B cell (primary cell): ENCODE measurements around the gene DLX6. TPM values are rescaled to one million over a fixed set of nuclear protein-coding genes. Genes with fewer than 3 reads are reported as not detected.

Source experiments
- ATAC-seq: fragments of 200-7000 bp; cut with Tn5 transposase; one replicate; pipeline ENCODE4 v1.10.0; 2021; ENCODE audit warnings: low read depth, mild to moderate bottlenecking, moderate number of reproducible peaks, moderate library complexity
- CTCF ChIA-PET: fragments of 350-600 bp; sonication (Branson Sonifier 250); formaldehyde crosslinking; loops from one replicate; lab custom pipeline; 2021; ENCODE audit warnings: antibody characterized with exemption, inconsistent platforms; lab: Charles Lee
- POLR2A ChIA-PET: fragments of 350-600 bp; sonication (Branson Sonifier 250); formaldehyde crosslinking; loops from one replicate; lab custom pipeline; 2021; ENCODE audit warnings: antibody characterized with exemption; lab: Charles Lee
- DNase-seq: peaks from one replicate; pipeline ENCODE4 v3.0.0; 2013
- H2AFZ ChIP-seq: 2 replicates; pipeline ENCODE4 v1.6.1; 2012; ENCODE audit warnings: mild to moderate bottlenecking, low read depth, low read length; ENCODE audit not compliant: insufficient read depth, poor library complexity, severe bottlenecking
- H3K27ac ChIP-seq, 2 donors: 1 replicate in 1 of 2; 2 replicates in 1 of 2; pipeline ENCODE4 v1.5.1; 2012 to 2013; ENCODE audit warnings: low read length in 2 of 2, mild to moderate bottlenecking in 2 of 2, moderate library complexity in 1 of 2
- H3K27me3 ChIP-seq, 4 experiments: fragments of 200-600 bp in 1 of 4; sonication (generic) in 1 of 4; replicated peaks in 1 of 4; 1 replicate in 2 of 4; 2 replicates in 2 of 4; pipeline versions ENCODE4 v1.6.1 to v1.7.0; 2013 to 2016; ENCODE audit warnings: low read length in 3 of 4, mild to moderate bottlenecking in 2 of 4, mixed read lengths in 1 of 4, moderate library complexity in 1 of 4; ENCODE audit not compliant: insufficient read depth in 4 of 4, control insufficient read depth in 3 of 4; ENCODE audit errors: control extremely low read depth in 1 of 4
- H3K36me3 ChIP-seq, 2 experiments: replicated peaks in 1 of 2; 1 replicate in 1 of 2; 2 replicates in 1 of 2; pipeline versions ENCODE4 v1.6.1 to v1.7.1; 2013; ENCODE audit warnings: low read length in 1 of 2; ENCODE audit not compliant: insufficient read depth in 2 of 2, control insufficient read depth in 1 of 2; ENCODE audit errors: control extremely low read depth in 1 of 2, extremely low read depth in 1 of 2
- H3K4me1 ChIP-seq, 2 donors: fragments of 200-600 bp in 1 of 2; sonication (generic) in 1 of 2; 1 replicate in 1 of 2; 2 replicates in 1 of 2; pipeline versions ENCODE4 v1.5.1 to v1.6.1; 2013 to 2017; ENCODE audit warnings: low read length in 2 of 2; ENCODE audit not compliant: control insufficient read depth in 2 of 2, insufficient read depth in 2 of 2
- H3K4me2 ChIP-seq: replicated peaks from 2 replicates; pipeline ENCODE3; 2012; ENCODE audit warnings: mild to moderate bottlenecking, low read depth, low read length; ENCODE audit not compliant: poor library complexity, severe bottlenecking
- H3K4me3 ChIP-seq, 5 experiments: fragments of 200-600 bp in 1 of 5; sonication (generic) in 1 of 5; 1 replicate in 3 of 5; 2 replicates in 2 of 5; pipeline versions ENCODE4 v1.5.1 to v1.7.0; 2011 to 2016; ENCODE audit warnings: low read length in 4 of 5, mild to moderate bottlenecking in 4 of 5, low read depth in 2 of 5, control low read depth in 1 of 5, moderate library complexity in 1 of 5; ENCODE audit not compliant: insufficient read depth in 1 of 5; ENCODE audit errors: control extremely low read depth in 1 of 5, extremely low read depth in 1 of 5
- H3K79me2 ChIP-seq: fragments of 200-600 bp; sonication (generic); one replicate; pipeline ENCODE4 v1.6.0; 2016; ENCODE audit warnings: low read length; ENCODE audit not compliant: control insufficient read depth, insufficient read depth
- H3K9ac ChIP-seq: fragments of 200-600 bp; sonication (generic); 2 replicates; pipeline ENCODE4 v1.6.1; 2017; ENCODE audit warnings: mild to moderate bottlenecking, low read length, moderate library complexity
- H3K9me3 ChIP-seq, 3 donors: one replicate each; pipeline versions ENCODE4 v1.6.1 to v1.7.1; 2013; ENCODE audit warnings: low read length in 2 of 3; ENCODE audit not compliant: control insufficient read depth in 2 of 3, insufficient read depth in 1 of 3; ENCODE audit errors: control extremely low read depth in 1 of 3
- H4K20me1 ChIP-seq: 2 replicates; pipeline ENCODE4 v1.6.0; 2012; ENCODE audit warnings: mild to moderate bottlenecking, low read length; ENCODE audit not compliant: insufficient read depth, control insufficient read depth, poor library complexity, severe bottlenecking
- H3K27ac Mint-ChIP-seq: one replicate; pipeline ENCODE4 v1.8.0; 2021; ENCODE audit warnings: mixed read lengths
- H3K27me3 Mint-ChIP-seq: one replicate; pipeline ENCODE4 v1.8.0; 2021; ENCODE audit warnings: mixed read lengths
- H3K4me1 Mint-ChIP-seq: one replicate; pipeline ENCODE4 v1.8.0; 2021; ENCODE audit warnings: mixed read lengths
- H3K4me3 Mint-ChIP-seq: one replicate; pipeline ENCODE4 v1.8.0; 2021; ENCODE audit warnings: mixed read lengths
- H3K9me3 Mint-ChIP-seq: one replicate; pipeline ENCODE4 v1.8.0; 2022; ENCODE audit warnings: mixed read lengths; ENCODE audit not compliant: insufficient read depth
- EZH2 ChIP-seq: IDR thresholded peaks from 2 replicates; pipeline ENCODE4 v1.6.1; 2012; ENCODE audit warnings: borderline replicate concordance, low read depth, mild to moderate bottlenecking, moderate library complexity, low read length; ENCODE audit not compliant: insufficient read depth, poor library complexity, severe bottlenecking
- WGBS: methylation state at CpG from one replicate; pipeline ENCODE4 v1.1.5; 2013; ENCODE audit warnings: missing lambda C conversion rate; ENCODE audit not compliant: insufficient coverage; 5-methylcytosine and 5-hydroxymethylcytosine counted together
- intact Hi-C: fragments of 100-400 bp; cut with micrococcal nuclease; formaldehyde crosslinking; loops from one replicate; pipeline ENCODE4 v1.10.0; 2022
- polyA plus RNA-seq: library from polyadenylated mRNA; depleted of rRNA; stranded (reverse); fragments of >200 nt; gene quantifications from 2 replicates; pipeline ENCODE4 v1.2.3, GENCODE V29; 2012
- total RNA-seq, 2 donors: library from RNA; stranded (reverse); fragments of 120-200 nt in 1 of 2; gene quantifications; 1 replicate in 1 of 2; 2 replicates in 1 of 2; pipeline versions ENCODE4 v1.2.3 to v1.2.4, GENCODE V29; 2013 to 2022
- TF ChIP-seq, protein P1 (sequence below): fragments of 200-600 bp; IDR thresholded peaks from one replicate; pipeline ENCODE4 v1.8.0; 2022; ENCODE audit warnings: antibody characterized with exemption, mild to moderate bottlenecking

DLX6 gene
- total and polyA plus RNA-seq, 2 donors (not counting 1 experiment from before 2014, with no cell fraction given), result not detected

DNA sequence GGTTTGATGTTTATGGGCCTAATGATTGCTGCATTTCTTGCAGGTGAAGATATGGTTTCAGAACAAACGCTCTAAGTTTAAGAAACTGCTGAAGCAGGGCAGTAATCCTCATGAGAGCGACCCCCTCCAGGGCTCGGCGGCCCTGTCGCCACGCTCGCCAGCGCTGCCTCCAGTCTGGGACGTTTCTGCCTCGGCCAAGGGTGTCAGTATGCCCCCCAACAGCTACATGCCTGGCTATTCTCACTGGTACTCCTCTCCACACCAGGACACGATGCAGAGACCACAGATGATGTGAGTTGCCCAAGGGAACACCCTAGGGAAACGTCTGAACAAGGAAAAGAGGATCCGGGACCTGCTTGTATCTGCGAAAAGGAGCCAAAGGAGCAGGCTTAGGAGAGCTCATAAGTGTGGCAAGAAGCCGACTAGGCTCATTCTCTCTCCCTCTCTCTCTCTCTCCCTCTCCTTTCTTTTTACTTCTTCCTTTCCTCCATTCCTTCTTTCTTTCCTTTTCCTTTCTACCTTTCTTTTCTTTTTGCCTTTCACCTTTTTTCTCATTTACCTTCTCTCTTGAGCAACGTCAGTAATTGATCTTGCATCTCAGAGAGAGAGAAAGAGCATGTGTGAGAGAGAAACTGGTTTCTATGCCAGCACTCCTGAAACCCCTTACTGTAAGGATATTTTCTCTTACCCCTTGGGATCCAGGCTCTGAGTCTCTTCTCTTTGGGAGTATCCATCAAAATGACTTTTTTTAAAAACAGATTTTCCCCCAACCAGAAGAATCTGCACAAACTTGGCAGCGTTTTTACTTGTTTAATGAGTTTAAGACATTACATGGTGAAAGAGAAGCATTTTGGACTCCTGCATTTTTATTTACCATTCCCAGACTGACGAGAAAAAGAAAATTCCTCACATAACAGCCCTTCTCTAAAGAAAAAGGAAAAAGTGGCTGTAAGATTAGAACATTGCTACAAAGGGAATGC lies 4.7 kb downstream of the DLX6 start:
- H3K4me3 Mint-ChIP-seq, result no peak overlapping the region
- ATAC-seq, result no peak

More for the DNA sequence above, 4.7 kb downstream of the DLX6 start:
- 6% methylated on average over 15 of the region's 18 CpGs for WGBS
- H3K9me3 ChIP-seq, result peaks cover 0 to 14% (median 0%) of the 10 kb centered on the region in 3 donors
- no peaks in the 10 kb centered on the region for H3K79me2 ChIP-seq
- no peaks in the 10 kb centered on the region for H3K36me3 ChIP-seq
- Mint-ChIP-seq H3K27me3 (peaks cover 78% of the 10 kb centered on the region), H3K9me3 (no peaks in the 10 kb centered on the region), H3K4me1 (peaks cover 11% of the 10 kb centered on the region), H3K27ac (no peak overlapping the region)
- no peak overlapping the region for H3K9ac ChIP-seq
- peaks cover 12 to 15% of the 10 kb centered on the region in 2 donors for H3K4me1 ChIP-seq
- intact Hi-C loops, result no loop called here
- no peak overlapping the region for H3K4me2 ChIP-seq
- H3K27me3 ChIP-seq, result peaks cover 0 to 74% (median 62%) of the 10 kb centered on the region in 4 experiments
- no peak overlapping the region for H3K4me3 ChIP-seq
- no peak for DNase-seq
- H4K20me1 ChIP-seq, result no peaks in the 10 kb centered on the region
- H2AFZ ChIP-seq, result no peak overlapping the region
- POLR2A ChIA-PET, result no interaction called here
- no peak overlapping the region for H3K27ac ChIP-seq
- CTCF ChIA-PET, result no interaction called here
- TF ChIP-seq, protein P1, sequence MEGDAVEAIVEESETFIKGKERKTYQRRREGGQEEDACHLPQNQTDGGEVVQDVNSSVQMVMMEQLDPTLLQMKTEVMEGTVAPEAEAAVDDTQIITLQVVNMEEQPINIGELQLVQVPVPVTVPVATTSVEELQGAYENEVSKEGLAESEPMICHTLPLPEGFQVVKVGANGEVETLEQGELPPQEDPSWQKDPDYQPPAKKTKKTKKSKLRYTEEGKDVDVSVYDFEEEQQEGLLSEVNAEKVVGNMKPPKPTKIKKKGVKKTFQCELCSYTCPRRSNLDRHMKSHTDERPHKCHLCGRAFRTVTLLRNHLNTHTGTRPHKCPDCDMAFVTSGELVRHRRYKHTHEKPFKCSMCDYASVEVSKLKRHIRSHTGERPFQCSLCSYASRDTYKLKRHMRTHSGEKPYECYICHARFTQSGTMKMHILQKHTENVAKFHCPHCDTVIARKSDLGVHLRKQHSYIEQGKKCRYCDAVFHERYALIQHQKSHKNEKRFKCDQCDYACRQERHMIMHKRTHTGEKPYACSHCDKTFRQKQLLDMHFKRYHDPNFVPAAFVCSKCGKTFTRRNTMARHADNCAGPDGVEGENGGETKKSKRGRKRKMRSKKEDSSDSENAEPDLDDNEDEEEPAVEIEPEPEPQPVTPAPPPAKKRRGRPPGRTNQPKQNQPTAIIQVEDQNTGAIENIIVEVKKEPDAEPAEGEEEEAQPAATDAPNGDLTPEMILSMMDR, result no peak
- no peak for TF ChIP-seq EZH2
